Fibroblast of skin of abdomen (primary cell): ENCODE measurements around the gene FIGNL2.
"Not testable (repeated sequence)": the region's sequence is repeated elsewhere in the genome, so short reads cannot be mapped to it uniquely, and the experiment has no call there.

Source experiments
- DNase-seq: peaks from one replicate; pipeline ENCODE4 v3.0.0-alpha.2; 2013

FIGNL2 gene

DNA sequence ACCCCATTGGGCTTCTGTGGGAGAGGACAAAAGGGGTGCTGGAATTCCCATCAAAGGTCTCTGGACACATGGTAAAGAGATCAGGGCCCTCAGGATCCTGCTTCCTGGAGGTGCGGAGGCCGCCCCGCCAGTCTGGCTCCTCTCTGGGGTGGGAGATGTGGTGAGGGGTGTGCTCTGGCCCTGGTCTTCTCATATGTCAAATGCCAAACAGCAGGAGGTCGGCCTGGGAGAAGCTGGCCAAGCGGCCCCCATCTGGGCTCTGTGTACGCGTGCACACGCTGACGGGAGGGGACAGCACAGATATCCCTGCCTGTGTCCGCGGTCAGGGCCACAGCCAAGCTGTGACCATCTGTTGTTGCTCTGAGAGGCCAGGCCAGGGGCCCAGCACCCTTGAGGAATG lies 14.1 kb downstream of the FIGNL2 start:
- DNase-seq: no peak

DNA sequence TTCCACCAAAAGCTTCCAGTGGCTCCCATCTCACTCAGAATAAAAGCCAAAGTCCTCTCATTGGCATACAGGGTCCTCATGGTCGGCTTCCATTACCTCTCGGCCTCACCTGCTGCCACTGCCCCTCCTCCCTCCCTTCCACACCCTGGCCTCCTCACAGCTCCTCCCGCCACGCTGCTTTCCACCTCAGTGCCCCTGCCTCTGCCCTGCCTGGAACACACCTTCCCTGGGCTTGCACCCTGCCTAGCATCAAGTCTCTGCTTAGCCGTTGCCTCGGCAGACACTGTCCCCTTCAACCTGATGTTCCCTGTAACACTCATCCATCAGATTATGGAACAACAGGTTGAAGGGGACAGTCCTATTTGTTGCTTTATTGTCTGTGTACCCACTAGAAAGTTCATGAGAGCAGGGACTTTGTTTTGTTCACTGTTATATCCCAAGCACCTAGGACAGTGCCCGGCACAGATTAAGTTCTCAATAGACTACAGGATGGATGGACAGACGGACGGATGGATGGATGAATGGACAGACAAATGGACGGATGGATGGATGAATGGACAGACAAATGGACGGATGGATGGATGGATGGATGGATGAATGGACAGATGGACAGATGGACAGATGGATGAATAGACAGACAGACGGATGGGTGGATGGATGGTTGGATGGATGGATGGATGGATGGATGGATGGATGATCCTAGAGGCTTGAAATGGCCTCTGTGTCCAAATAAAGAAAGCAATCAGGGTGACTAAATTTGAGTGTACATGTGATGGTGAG lies 14.9 kb downstream of the FIGNL2 start:
- no peak for DNase-seq

DNA sequence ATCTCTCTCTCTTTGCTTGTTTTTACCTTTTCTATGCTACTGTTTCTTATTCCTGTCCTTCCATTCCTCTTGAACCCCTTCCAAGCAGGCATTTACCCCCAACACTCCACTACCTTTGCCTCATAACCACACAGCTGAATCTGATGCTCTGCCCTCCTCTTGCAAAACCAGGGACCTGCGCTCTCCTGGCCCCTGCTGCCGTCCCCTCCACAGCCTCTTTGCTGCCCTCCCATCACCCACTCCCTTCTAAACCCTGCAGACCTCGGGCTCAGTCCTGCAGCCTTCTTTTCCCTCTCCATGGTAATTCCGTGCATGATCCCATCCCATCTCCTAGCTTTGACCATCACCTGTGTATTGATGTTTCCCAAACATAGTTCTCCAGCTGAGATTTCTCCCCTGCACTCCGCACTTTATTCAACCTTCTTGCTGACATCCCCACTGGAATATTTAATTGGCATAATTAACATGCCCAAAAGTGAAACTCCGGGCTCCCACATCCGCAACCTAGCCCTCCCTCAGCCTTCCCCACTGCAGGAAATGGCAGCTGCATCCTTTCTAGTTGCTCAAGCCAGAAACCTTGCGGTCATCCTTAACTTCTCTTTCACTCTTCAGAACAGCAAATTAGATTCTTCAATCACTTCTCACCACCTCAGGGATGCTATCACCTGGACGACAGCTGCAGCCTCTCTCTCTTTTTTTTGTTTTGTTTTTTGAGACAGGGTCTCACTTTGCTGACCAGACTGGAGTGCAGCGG lies 16.0 kb downstream of the FIGNL2 start:
- DNase-seq: no peak

DNA sequence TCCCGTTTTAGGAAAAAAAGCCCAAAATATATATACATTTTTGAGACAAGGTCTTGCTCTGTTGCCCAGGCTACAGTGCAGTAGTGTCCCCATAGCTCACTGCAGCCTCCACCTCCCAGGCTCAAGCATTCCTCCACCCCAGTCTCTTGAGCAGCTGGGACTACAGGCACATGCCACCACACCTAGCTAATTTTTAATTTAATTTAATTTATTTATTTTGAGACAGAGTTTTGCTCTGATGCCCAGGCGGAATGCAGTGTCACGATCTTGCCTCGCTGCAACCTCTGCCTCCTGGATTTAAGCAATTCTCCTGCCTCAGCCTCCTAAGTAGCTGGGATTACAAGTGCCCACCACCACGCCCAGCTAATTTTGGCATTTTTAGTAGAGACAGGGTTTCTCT lies 16.7 kb downstream of the FIGNL2 start:
- not testable (repeated sequence) for DNase-seq

DNA sequence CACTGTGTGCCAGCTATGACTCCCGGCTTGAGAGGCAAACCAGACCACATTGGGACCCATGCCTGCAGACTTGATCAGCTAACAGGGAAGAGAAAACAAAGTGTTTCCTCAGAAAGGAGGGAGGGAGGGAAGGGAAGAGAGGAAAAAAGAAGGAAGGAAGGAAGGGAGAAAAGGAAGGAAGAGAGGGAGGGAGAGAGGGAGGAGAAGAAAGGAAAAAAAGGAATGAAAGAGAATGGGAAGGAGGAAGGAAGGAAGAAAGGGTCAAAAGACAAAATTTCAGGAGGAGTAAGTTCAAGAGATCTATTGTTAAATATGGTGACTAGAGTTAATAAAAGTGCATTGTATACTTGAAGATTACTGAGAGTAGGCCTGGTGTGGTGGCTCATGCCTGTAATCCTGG lies 18.9 kb downstream of the FIGNL2 start:
- DNase-seq: no peak

DNA sequence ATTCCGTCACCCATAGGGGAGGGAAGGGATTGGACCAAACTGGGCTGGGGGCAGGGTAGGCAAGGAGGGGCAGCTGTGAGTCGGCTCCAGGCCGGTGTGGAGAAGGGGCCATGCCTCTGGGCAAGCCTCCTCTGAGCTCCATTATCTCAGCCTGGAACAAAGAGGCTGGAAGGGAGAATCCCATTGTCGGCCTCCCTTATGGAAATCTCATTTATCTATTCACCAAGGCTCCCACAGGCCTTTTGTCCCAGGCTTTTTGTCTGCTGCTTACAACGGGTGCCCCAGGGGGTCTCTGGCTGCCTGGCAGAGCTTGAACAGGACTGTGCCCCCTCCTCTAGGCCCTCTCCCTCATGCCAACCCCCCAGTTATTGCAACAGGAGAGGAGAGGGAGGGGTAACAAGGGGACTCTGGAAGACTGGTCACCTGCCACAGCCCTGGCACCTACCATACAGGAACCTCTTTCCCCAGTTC lies 19.5 kb downstream of the FIGNL2 start:
- DNase-seq: no peak

DNA sequence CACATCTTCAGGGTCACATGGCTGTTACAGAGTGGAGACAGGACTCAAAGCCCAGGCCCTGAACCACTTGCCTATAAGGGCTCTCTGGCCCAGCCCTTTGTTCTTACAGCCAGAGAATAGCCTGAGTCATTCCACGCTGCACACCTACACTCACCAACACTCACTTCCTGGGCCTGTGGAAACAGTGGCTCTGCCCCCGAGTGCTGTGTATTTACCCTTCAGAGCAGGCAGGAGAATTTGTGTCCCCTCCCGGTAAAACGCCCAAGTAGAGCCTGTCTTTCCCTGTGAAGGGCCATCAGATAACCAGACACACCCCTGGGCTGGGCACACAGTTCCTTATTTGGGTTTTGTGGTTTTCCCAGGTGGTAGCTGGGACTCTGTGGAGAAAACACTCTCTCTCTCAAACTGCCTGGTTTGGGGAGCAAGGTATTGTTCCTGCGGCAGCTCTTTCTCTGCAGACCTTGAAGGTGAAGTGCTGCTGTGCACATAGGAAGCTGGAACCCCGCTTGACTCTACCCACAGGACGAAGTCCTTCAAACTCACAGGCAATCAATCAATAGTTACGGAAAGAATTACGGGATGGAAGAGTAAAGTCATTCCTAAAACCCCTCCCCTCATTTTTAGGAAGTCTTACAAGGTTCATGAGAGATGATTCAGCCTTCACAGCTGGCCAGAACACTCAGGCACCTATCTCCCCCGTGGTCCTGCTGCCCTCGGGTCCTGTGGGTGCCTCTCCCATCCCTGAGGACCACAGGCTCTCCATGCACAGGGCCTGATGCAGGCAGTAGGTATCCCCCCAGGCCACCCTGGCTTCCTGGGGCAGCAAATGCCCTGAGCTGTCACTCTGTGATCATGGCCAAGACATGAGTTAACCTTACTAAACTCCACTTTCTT lies 20.3 kb downstream of the FIGNL2 start:
- DNase-seq: peak; percentile 41

DNA sequence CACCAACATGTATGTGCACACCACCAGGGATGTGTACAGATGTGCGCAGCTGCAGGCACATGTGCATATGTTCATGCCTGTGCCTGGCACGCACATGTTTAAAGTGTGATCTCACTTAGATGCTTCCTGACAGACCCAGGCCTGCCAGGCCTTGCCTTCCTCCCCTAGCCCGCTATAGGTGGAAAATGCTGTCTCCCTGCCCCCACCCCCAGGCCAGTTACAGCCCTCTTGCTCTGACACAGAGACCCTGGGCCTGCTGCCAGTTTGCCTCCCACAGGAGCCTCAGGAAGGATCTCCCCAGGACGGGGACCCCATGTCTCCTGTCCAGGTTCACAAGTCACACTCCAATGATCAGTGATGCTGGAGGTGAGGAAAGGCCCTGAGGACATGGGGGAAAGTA lies 21.6 kb downstream of the FIGNL2 start:
- DNase-seq: no peak

DNA sequence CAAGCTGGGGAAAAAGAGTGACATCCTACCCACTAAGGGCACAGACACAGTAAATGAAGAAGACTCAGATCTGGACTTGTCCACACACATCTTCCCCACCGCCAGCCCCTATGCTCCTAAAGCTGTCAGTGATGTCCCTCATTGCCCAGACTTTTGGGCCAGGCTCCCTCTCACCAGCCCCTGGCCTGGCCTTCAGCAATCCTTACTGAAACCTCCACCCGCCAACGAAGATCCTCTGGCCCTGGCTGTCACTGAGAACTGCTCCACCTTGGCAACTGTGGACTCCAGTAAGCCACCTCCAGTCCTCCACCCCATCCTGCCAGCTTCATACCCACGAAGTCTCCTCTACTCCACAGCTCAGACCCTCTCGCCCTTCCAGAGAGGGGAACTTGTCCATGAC lies 23.3 kb downstream of the FIGNL2 start:
- DNase-seq: no peak

DNA sequence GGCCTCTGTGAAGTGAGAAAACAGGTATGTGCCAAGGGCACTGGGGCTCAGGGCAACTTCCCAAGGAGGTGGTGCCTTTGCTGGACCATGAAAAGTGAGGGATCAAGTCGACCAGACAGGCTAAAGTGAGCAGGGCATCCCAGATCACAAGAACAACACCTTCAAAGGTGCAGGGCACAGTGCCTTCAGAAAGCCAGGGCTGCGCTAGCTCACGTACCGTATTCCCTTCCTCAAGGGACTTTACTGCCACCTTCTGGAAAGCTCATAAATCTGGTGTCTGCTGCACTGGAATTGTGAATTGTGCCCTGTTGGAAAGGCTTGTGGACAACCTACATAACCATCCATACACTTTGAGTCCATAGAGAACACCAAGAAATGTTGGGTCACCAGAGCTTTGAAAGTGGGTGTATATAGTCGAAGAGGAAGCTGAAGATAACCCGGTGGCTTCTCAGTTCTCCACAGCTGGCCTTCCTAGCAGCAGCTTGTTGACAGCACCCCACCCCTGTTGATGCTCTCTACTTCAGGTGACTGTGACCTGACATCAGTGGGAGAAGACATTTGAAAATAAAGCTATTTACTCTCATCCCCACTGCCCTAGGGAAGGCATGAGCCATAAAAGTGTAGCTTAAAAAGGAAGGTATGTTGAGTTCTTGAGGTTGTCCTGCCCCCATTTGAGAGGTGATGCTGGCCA lies 24.5 kb downstream of the FIGNL2 start:
- peak; percentile 66 for DNase-seq

DNA sequence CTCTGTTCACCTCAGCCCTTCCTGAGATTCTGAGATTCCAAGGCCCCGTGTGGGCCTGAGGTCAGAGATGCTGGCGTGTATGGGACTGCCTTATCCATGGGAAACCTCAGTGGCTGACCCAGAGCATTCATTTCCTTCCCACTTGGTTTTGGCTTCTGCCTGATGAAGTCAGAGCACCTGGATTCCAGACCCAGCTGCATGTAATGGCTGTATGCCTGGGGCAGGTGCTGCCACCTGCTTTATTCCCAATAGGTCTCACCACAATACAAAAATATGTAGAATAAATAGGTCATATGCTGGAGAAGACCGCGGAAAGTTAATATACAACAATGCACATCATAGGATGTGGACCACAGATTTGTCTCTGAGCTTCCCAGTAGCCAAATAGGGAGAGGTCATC lies 25.6 kb downstream of the FIGNL2 start:
- no peak for DNase-seq

DNA sequence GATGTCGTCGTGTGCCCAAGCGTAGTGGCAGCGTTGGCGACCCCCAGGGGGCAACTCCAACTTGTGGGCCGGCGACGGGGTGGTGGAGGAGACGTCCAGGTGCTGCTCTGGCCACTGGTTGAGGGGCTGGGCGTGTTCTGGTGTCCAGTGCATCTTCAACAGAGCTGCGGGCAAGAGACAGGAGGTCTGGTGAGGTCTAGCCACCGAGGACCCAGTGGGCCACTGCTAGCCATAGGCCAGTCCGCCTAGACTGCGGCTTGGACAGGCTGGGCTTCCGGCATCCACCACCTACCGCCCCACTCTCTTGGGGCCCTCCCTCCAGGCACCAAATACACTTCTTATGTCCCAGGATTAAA lies 26.3 kb downstream of the FIGNL2 start:
- DNase-seq: no peak

DNA sequence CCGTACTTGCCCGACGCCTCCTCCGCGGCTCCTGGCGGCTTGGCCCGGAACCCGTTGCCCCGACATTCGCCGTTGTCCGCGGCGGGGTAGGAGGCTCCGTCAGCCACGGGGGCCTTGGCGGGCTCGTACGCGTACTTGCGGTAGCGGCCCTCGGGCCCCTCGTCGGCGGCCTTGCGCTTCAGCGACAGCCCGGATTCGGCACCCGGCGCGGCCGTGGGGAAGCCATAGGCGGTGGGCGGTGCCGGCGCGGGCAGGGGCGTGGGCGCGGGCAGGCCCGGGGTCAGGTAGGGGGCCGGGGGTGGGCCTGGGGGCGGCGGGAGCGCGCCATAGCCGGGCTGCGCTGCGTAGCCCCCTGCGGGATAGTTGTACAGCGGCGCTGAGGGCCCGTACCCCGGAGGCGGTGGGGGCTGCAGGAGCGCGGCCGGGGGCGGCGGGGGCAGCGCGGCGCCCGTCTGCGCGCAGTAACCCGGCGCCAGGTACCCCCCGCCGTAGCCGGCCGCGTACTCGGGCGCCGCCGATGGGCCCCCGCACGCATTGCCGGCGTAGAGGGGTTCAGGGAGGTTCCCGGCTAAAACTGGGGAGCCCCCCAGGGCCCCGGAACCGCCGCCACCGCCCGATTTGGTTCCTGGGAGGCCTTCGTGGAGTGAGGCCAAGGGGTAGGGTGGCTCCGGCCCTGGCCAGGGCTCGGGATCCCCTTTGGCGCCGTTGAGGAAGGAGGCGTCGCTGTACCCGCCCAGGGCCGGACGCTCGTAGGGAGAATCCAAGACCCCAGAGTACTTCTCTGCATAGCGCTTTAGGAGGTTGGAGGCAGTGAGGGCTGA lies 26.9 kb downstream of the FIGNL2 start:
- DNase-seq: no peak

DNA sequence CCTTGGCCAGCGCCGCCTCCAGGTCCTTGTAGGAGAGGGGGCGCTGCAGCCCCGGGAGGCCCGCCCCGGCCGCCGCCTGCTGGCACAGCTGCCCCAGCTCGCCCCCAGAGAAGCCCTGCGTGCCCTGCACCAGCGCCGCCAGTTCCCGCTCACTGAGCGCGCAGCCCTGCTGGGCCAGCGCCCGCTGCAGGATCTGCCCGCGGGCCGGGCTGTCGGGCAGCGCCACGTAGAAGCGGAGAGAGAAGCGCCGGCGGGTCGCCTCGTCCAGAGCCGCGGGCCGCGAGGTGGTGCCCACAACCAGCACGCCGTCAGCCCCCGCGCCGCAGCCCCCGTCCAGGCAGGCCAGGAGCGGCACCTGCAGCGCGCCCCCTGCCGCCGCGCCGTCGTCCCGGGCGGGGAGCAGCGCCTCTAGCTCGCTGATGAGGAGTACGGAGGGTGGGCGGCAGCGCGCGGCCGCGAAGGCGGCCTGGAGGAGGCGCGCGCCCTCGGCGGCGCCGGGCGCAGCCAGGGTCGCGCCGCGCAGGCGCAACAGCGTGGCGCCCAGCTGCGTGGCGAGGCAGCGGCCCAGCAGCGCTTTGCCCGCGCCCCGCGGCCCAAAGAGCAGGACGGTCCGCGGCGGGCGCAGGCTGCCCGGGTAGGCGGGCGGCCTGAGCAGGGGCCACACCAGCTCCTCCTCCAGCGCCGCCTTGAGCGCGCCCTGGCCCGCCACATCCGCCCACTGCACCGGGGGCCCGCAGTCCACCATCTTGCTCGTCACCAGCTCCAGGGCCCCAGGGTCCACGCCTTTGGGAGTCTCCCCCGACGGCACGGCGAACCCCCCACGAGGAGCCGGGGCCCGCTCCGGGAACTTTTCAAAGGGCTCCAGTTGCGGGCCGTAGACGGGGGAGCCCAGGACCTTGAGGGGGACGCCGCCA lies 27.7 kb downstream of the FIGNL2 start:
- DNase-seq: peak; percentile 81

DNA sequence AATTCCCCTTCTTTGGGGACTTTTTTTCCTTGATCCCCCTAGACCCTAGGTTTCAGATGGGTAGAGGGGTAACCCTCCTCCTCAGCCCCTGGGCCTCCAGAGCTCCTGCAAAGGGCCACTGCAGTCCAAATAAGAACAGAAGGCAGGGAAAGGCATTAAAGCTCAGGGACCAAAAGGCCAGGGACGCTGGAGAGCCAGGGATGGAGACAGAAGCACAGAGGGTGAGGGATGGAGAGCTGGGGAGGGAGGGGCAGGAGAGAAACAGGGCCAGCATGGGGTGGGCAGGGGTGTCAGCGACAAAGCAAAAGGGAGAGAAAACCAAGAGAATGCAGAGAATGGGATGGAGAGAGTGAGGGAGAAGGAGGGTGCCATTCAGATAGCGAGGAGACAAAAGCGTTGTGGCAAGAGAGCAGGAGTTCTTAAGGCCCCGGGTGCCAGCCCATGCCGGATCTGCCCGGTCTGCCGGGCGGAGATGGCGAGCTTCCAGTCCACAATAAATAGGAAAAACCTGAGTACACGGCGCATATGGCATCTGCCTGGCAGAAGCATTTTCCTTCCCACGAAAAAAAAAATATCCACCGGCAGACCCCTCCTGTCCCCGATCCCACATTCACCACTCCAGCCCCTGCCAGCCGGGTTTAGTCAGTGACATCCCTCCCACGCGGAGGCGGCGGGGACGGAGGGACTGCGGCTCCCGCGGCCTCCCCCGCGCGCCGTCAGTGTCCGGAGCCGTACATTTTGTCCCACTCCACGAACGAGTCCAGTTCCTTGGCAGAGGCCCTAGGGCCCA lies 28.6 kb downstream of the FIGNL2 start:
- no peak for DNase-seq

DNA sequence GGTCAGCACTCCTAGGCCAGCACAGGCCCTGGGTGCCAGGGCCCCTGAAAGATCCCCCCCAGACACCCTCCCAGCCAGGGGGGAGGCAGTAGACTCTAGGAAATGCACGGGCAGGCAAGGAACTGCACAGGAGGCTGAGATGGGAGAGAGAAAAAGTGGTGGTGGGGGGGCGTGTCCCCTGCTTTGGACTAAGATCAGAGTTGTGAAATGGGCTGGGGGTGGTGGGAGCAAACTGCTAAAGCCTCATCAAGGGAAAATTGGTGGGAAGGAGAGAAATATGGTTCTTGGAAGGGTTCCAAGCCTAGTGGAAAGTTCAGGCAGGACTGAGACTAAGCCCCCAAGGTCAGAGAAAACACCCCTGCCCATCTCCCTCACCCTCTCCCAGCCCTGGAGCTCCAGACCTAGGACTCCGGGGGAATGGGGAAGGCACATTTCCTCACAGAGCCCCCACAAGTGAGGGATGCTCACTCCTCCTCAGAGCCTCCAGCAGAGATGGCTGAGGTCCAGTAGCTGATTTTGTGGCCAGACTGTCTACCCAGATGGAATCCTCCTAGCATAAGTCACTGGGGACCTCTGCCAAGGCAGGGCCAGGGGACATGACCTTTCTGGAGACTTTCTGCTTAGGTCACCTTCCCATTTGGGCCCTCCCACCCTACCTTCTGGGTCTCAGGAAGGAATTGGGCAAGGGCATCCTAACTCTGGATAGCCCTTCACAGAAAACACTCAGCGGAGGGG lies 29.8 kb downstream of the FIGNL2 start:
- peak; percentile 95 for DNase-seq

DNA sequence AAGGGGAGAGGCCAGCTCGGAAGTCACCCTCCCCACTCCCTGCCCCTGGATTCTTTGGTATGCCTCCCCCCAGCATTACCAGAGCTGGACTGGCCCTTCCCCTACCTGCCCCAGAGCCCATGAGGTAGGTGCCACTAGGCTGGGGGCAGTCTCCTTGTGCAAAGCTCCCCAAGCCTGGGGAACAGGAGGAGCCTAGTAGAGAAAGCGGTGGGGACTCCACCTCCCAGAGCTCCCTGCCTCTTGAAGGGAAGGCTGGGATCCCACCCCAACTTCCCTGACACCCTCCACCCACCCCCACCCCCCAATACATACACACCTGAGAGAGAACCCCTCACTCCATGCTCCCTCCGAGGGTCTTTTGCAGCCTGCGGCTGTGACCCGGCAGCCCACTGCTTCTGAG lies 30.4 kb downstream of the FIGNL2 start:
- DNase-seq: no peak

DNA sequence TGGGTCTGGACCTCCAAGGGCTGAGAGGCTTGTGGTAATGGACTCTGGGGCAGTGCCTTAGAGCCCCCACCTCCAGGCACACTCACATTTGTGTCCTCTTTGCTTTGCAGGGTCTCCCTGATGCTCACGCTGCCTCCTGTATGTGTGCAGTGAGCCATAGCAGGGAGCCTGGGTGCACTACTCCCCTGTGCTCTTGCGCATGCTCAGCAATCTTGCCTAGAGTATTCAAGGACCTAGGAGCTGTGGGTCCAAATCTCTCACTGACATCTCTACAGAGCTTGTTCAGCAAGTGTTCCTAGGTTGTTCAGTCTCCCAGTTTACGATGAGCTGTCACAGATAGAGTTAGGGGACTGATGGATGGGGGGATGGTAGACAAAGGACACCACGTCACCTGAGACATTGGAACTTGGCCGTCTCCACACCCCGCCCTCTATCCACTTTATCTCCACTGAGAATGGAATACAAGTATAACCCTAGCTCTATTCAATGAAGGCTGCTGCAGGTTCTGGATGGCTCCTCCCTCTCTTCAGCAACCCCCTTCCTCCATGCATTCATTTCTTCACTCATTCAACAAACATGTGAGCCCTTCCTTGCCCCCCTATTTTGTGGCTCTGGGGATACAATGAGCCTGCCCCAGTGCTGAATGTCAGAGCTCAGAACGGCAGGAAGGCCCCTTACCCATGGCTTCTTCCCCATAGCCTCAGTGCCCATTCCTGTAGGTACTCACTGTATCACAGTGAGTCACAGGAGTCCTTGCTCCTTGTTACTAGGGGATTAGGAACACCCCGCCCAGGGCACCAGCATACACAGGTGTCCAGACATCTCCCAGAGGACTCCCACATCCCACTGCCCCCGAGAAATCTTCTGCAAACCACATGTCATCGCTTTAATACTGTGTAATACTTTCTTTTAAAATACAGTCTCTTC lies 31.2 kb downstream of the FIGNL2 start:
- DNase-seq: peak; percentile 45
